ENCODE data around the gene LSG1.
A peak's percentile ranks its signal among the peaks of the same experiment; 100 is the strongest.

Gene LSG1

DNA sequence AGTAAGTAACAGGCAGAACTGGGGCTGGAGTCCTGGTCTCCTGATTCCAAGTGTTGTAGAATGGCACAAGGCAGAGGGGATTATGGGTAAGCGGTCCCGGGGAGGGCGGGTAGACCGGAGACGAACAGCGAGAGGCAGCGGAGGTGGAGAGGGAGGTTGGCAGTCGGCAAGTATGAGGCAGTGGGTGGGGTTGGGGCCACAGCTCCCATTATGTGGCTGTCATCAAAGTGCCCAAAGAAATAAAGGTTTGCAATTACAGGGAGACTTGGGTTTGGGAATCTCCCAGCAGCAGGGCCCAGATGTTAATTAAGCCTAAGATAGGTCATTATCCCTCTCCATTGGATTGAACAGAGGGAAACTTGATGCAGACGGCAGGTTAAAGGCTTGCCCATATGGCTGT is 30.6 kb upstream of the LSG1 start:
- Histone ChIP-seq H3K4me3 (ENCODE audit: insufficient read depth in 1 of 2, low read depth in 1 of 2, low read length in 2 of 2) (no peak overlapping the region), H3K4ac (ENCODE audit: low read depth in 1 of 2, low read length in 2 of 2) (no peak overlapping the region), H3K27ac (ENCODE audit: low read length, poor library complexity, severe bottlenecking) (no peak overlapping the region), H3K18ac (ENCODE audit: low read depth in 1 of 2, low read length in 2 of 2) (no peak overlapping the region), H3K9me3 (ENCODE audit: control insufficient read depth, low read length) (peaks cover 15% of the 10 kb centered on the region), H2AFZ (ENCODE audit: low read depth, low read length) (no peak overlapping the region), H3K4me1 (ENCODE audit: control insufficient read depth, insufficient read depth, low read depth, low read length) (peaks cover 5% of the 10 kb centered on the region), H2BK15ac (ENCODE audit: low read depth, poor library complexity, severe bottlenecking) (no peak overlapping the region), H4K91ac (ENCODE audit: low read length) (no peak overlapping the region), H3K9ac (ENCODE audit: low read length) (no peak overlapping the region), H2AK5ac (ENCODE audit: low read length, severe bottlenecking) (no peak overlapping the region), H3K79me1 (replicated peaks; ENCODE audit: low read length, poor library complexity, severe bottlenecking) (no peaks in the 10 kb centered on the region), H2BK12ac (ENCODE audit: low read length in 2 of 2) (no peak overlapping the region), H3K27me3 (ENCODE audit: control insufficient read depth in 1 of 2, insufficient read depth in 1 of 2, low read length in 2 of 2) (peaks cover 16 to 33% of the 10 kb centered on the region in 2 experiments), H3K36me3 (ENCODE audit: control insufficient read depth in 1 of 2, insufficient read depth in 2 of 2, low read depth in 1 of 2, low read length in 2 of 2) (no peaks in the 10 kb centered on the region), H4K8ac (ENCODE audit: low read length) (no peak overlapping the region), H3K14ac (ENCODE audit: low read length in 2 of 2) (no peak overlapping the region), H3K23ac (ENCODE audit: low read length in 2 of 2) (no peak overlapping the region), H3K4me2 (ENCODE audit: low read length, poor library complexity, severe bottlenecking) (no peak overlapping the region), H2BK120ac (ENCODE audit: low read depth, low read length) (no peak overlapping the region), H2BK5ac (ENCODE audit: low read depth, low read length, poor library complexity, severe bottlenecking) (no peak overlapping the region)
- 88% methylated on average over 9 of the region's 9 CpGs for WGBS
- DNase-seq: no peak

DNA sequence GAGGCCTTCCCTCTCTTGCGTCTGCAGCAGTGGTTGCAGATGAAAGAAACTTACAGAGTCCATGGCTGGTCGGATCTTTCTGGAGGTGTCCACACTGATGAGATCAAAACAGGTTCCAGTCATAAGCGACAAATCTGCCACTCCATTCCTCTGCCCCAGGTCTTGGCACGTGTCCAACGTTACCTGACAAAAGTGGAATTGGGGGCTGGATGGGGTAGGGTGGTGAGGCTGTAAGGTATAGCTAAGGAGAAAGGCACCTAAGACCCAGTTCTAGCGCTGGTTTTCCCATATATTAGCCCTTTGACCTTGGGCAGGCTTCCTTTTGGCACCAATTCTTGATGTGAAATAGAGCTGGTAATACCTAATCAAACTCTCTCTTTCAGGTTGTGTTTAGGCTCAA is 24.7 kb upstream of the LSG1 start:
- Histone ChIP-seq H3K27me3 (ENCODE audit: control insufficient read depth in 1 of 2, insufficient read depth in 1 of 2, low read length in 2 of 2) (peaks cover 40 to 44% of the 10 kb centered on the region in 2 experiments), H4K8ac (ENCODE audit: low read length) (no peak overlapping the region), H3K79me1 (replicated peaks; ENCODE audit: low read length, poor library complexity, severe bottlenecking) (no peaks in the 10 kb centered on the region), H3K18ac (ENCODE audit: low read depth in 1 of 2, low read length in 2 of 2) (no peak overlapping the region), H3K4me2 (ENCODE audit: low read length, poor library complexity, severe bottlenecking) (no peak overlapping the region), H3K27ac (ENCODE audit: low read length, poor library complexity, severe bottlenecking) (no peak overlapping the region), H2BK15ac (ENCODE audit: low read depth, poor library complexity, severe bottlenecking) (no peak overlapping the region), H3K9ac (ENCODE audit: low read length) (no peak overlapping the region), H3K23ac (ENCODE audit: low read length in 2 of 2) (no peak overlapping the region), H3K4ac (ENCODE audit: low read depth in 1 of 2, low read length in 2 of 2) (no peak overlapping the region), H3K9me3 (ENCODE audit: control insufficient read depth, low read length) (peaks cover 15% of the 10 kb centered on the region), H2BK120ac (ENCODE audit: low read depth, low read length) (no peak overlapping the region), H2BK5ac (ENCODE audit: low read depth, low read length, poor library complexity, severe bottlenecking) (no peak overlapping the region), H3K4me1 (ENCODE audit: control insufficient read depth, insufficient read depth, low read depth, low read length) (peaks cover 2% of the 10 kb centered on the region), H4K91ac (ENCODE audit: low read length) (no peak overlapping the region), H3K14ac (ENCODE audit: low read length in 2 of 2) (no peak overlapping the region), H2BK12ac (ENCODE audit: low read length in 2 of 2) (no peak overlapping the region), H3K4me3 (ENCODE audit: insufficient read depth in 1 of 2, low read depth in 1 of 2, low read length in 2 of 2) (no peak overlapping the region), H2AFZ (ENCODE audit: low read depth, low read length) (no peak overlapping the region), H3K36me3 (ENCODE audit: control insufficient read depth in 1 of 2, insufficient read depth in 2 of 2, low read depth in 1 of 2, low read length in 2 of 2) (no peaks in the 10 kb centered on the region), H2AK5ac (ENCODE audit: low read length, severe bottlenecking) (no peak overlapping the region)
- no peak for DNase-seq
- WGBS: 87% methylated on average over 6 of the region's 6 CpGs

DNA sequence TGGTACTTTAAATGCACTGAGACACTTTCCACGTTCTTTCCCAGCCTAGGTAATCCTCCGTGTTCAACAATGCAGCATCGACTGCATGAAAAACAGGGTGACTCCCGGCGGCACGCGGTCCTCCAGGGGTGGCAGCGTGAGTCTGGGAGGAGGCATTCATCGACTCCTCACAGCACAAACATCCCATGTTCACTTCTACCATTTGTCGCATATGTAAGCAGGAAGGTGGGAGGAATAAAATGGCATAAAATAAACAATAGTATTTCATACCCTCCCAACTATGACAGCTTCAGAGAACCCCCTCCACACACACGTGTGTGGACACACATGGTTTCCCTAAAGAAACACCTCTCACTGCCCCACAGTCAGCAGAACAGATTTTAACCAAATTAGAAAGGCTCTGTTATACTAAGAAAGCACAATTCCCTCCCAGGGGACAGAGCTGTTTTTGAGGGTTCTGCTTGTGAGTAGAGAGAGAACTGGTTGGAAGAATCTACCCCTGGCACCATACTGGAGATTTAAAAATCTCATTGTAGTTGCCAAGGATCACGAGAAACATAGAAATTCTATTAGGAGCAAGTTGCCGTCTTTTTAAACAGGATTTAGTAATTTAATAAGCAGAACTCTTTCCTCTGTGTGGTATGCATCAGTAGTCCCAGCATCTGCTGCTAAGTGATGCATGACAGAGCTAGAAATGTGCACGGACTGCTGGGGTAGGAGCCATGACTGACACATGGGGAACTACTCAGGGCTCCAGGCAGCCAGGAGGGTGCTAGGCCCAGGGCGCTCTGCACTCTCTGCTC is 19.7 kb upstream of the LSG1 start:
- Histone ChIP-seq H3K27me3 (ENCODE audit: control insufficient read depth in 1 of 2, insufficient read depth in 1 of 2, low read length in 2 of 2) (peaks cover 20 to 34% of the 10 kb centered on the region in 2 experiments), H3K27ac (ENCODE audit: low read length, poor library complexity, severe bottlenecking) (peak overlapping the region; percentile 54), H2BK15ac (ENCODE audit: low read depth, poor library complexity, severe bottlenecking) (no peak overlapping the region), H3K79me1 (replicated peaks; ENCODE audit: low read length, poor library complexity, severe bottlenecking) (peaks cover 1% of the 10 kb centered on the region), H3K23ac (ENCODE audit: low read length in 2 of 2) (no peak overlapping the region), H2AK5ac (ENCODE audit: low read length, severe bottlenecking) (peak overlapping the region; percentile 55), H3K4me2 (ENCODE audit: low read length, poor library complexity, severe bottlenecking) (no peak overlapping the region), H2BK5ac (ENCODE audit: low read depth, low read length, poor library complexity, severe bottlenecking) (no peak overlapping the region), H3K9me3 (ENCODE audit: control insufficient read depth, low read length) (no peaks in the 10 kb centered on the region), H3K18ac (ENCODE audit: low read depth in 1 of 2, low read length in 2 of 2) (no peak overlapping the region), H3K4me3 (ENCODE audit: insufficient read depth in 1 of 2, low read depth in 1 of 2, low read length in 2 of 2) (no peak overlapping the region), H2AFZ (ENCODE audit: low read depth, low read length) (no peak overlapping the region), H3K14ac (ENCODE audit: low read length in 2 of 2) (peak overlapping the region in 1 of 2 experiments; percentile 57), H4K91ac (ENCODE audit: low read length) (no peak overlapping the region), H4K8ac (ENCODE audit: low read length) (no peak overlapping the region), H3K4ac (ENCODE audit: low read depth in 1 of 2, low read length in 2 of 2) (no peak overlapping the region), H2BK12ac (ENCODE audit: low read length in 2 of 2) (peak overlapping the region in 1 of 2 experiments; percentile 55), H3K36me3 (ENCODE audit: control insufficient read depth in 1 of 2, insufficient read depth in 2 of 2, low read depth in 1 of 2, low read length in 2 of 2) (peaks cover 5 to 10% of the 10 kb centered on the region in 2 experiments), H2BK120ac (ENCODE audit: low read depth, low read length) (no peak overlapping the region), H3K4me1 (ENCODE audit: control insufficient read depth, insufficient read depth, low read depth, low read length) (peaks cover 30% of the 10 kb centered on the region), H3K9ac (ENCODE audit: low read length) (peak overlapping the region; percentile 1)
- no peak for DNase-seq
- WGBS: 82% methylated on average over 12 of the region's 15 CpGs

DNA sequence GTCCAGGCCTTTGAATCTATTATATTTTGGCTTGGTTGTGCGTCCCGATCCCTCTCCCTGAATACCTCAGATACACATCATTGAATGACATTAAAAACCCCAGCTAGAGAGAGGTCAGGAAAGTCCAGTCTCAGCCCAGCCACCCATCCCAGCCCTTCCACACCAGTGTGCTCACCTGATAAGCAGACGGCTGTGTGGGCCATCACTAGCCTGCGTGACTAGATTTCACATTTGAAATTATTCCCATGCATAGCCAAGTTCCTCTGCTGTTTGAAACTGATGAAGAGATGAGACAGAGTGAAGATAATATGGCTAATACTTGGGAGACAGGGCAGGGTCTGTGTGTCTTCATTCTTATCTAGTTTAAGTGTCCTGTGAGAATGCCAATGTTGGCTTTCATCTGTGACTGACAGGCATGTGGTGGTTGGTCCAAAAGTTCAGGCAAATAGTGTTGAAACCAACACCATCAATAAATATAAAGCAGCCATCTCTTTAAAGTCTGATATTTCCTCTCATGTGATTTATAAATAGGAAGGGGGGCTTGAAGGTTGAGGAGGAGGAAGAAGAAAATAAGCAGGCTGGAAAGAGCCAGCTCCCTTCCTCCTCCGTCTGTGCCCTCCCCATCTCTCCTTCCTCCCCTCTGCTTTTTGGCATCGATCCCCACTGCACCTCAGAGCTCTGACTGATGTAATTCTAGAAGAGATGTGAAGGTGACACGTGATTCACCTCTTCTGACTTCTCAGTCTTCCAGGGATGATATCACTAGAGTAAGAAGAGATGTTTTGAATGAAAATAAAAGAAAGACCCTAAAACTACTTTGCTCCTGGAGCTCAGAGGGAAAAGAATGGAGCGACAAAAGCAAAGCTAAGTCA is 18.7 kb upstream of the LSG1 start:
- peak overlapping the region; percentile 15 for H2AK5ac ChIP-seq (ENCODE audit: low read length, severe bottlenecking)
- H3K4me2 ChIP-seq (ENCODE audit: low read length, poor library complexity, severe bottlenecking): no peak overlapping the region
- H4K8ac ChIP-seq (ENCODE audit: low read length): no peak overlapping the region
- no peak overlapping the region for H2BK15ac ChIP-seq (ENCODE audit: low read depth, poor library complexity, severe bottlenecking)
- no peaks in the 10 kb centered on the region for H3K9me3 ChIP-seq (ENCODE audit: control insufficient read depth, low read length)
- no peak for DNase-seq
- H3K9ac ChIP-seq (ENCODE audit: low read length): no peak overlapping the region
- no peak overlapping the region for H3K4me3 ChIP-seq (ENCODE audit: insufficient read depth in 1 of 2, low read depth in 1 of 2, low read length in 2 of 2)
- no peak overlapping the region for H3K27ac ChIP-seq (ENCODE audit: low read length, poor library complexity, severe bottlenecking)
- H3K18ac ChIP-seq (ENCODE audit: low read depth in 1 of 2, low read length in 2 of 2): no peak overlapping the region
- H3K4ac ChIP-seq (ENCODE audit: low read depth in 1 of 2, low read length in 2 of 2): no peak overlapping the region
- 91% methylated on average over 5 of the region's 8 CpGs for WGBS
- H3K27me3 ChIP-seq (ENCODE audit: control insufficient read depth in 1 of 2, insufficient read depth in 1 of 2, low read length in 2 of 2): peaks cover 13 to 30% of the 10 kb centered on the region in 2 experiments
- no peak overlapping the region for H2BK5ac ChIP-seq (ENCODE audit: low read depth, low read length, poor library complexity, severe bottlenecking)
- peaks cover 5 to 10% of the 10 kb centered on the region in 2 experiments for H3K36me3 ChIP-seq (ENCODE audit: control insufficient read depth in 1 of 2, insufficient read depth in 2 of 2, low read depth in 1 of 2, low read length in 2 of 2)
- peaks cover 40% of the 10 kb centered on the region for H3K4me1 ChIP-seq (ENCODE audit: control insufficient read depth, insufficient read depth, low read depth, low read length)
- H4K91ac ChIP-seq (ENCODE audit: low read length): no peak overlapping the region
- H2BK12ac ChIP-seq (ENCODE audit: low read length in 2 of 2): no peak overlapping the region
- no peak overlapping the region for H3K23ac ChIP-seq (ENCODE audit: low read length in 2 of 2)
- no peak overlapping the region for H2AFZ ChIP-seq (ENCODE audit: low read depth, low read length)
- H3K79me1 ChIP-seq (replicated peaks; ENCODE audit: low read length, poor library complexity, severe bottlenecking): peaks cover 1% of the 10 kb centered on the region
- H2BK120ac ChIP-seq (ENCODE audit: low read depth, low read length): no peak overlapping the region
- no peak overlapping the region for H3K14ac ChIP-seq (ENCODE audit: low read length in 2 of 2)
